Measurements from ENCODE around the gene TBC1D3H. TPM values are rescaled to one million over a fixed set of nuclear protein-coding genes. Genes with fewer than 3 reads are reported as not detected.
"Not testable (repeated sequence)": the region's sequence is repeated elsewhere in the genome, so short reads cannot be mapped to it uniquely, and the experiment has no call there.

TBC1D3H gene
- polyA plus RNA-seq (2013, experiment 1 of 2; ENCODE audit: insufficient read length) = not detected
- not detected for polyA plus RNA-seq (2013, experiment 2 of 2; ENCODE audit: insufficient read length)

DNA sequence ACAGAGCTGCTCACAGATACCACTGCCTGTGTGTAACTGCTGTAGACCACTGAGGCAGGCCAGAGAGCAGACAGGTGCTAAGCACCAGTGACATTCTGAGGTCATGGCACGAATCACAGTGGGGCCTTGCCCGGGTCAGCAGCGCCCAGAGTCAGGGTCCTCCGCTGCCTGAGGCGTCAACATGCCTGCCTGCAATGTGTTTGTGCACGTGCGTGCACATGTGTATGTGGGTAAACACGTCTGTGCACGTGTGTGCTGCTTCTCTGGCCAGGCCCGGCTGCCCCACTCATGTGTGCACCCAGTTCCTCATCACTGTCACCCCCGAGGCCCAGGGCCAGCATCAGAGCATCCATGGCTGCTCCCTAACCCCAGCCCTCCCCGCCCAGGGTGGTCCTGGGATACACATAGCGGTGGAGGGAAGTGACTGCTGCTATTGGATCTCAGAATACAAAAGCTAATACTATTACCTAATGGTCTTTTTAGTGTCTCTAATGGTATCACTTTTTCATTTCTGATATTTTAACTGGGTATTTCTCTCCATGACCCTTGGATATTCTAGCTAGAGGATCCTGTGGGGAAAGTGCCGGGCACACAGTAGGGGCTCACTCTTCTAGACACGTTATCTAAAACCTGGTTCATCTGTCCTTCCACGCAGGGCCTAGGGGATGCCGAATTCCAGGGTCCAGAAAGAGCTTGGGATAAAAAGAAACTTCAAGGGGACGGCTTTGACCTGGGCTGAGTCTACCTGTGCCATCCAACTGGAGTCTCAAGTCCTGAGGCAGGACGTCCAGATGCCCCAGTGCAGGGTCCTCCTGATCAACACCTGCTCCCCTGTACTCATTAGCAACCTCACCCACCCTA is at the start of gene TBC1D3H:
Gene TBC1D3H (minus strand): TSS at position 51 of the 861 bp plus-strand sequence. CDS start 1,540 bp downstream, outside the sequence.
- not testable (repeated sequence) for DNase-seq

DNA sequence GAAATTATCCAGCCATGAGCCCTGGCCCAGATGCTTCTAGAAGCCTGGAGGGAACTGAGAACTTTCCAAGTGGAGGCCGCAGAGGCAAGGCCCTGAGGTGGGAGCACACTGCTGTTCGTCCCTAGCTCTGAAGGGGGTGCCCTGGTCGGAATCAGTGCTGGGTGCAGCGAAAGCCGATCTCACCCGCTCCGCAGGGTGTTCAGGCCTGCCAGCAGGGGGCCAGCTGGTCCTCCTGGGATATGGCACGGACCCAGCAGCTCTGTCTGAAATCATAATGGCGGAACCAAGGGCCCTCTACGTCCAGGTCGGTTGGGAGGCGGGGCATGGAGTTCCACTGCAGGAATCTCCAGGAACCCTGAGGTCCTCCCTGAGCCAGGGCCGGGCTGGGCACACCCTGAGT is 40.7 kb upstream of the TBC1D3H start:
- DNase-seq = not testable (repeated sequence)

DNA sequence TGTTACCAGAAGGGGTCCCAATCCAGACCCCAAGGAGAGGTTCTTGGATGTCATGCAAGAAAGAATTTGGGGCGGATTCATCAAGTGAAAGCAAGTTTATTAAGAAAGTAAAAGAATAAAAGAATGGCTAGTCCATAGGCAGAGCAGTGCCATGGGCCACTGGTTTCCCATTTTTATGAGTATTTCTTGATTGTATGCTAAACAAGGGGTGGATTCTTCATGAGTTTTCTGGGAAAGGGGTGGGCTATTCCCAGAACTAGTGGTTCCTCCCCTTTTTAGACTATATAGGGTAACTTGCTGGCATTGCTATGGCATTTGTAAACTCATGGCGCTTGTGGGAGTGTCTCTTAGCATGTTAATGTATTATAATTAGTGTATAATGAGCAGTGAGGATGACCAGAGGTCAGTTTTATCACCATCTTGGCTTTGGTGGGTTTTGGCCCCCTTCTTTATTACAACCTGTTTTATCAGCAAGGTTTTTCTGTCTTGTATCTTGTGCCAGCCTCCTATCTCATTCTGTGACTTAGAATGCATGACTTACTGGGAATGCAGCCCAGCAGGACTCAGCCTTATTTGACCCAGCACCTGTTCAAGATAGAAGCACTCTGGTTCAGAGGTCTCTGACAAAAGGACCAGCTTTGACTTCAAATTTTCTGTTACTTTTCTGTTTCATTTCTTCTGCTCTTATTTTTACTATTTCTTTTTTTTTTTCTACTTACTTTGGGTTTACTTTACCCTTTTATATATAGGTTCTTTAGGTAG is 27.1 kb upstream of the TBC1D3H start:
- not testable (repeated sequence) for DNase-seq

DNA sequence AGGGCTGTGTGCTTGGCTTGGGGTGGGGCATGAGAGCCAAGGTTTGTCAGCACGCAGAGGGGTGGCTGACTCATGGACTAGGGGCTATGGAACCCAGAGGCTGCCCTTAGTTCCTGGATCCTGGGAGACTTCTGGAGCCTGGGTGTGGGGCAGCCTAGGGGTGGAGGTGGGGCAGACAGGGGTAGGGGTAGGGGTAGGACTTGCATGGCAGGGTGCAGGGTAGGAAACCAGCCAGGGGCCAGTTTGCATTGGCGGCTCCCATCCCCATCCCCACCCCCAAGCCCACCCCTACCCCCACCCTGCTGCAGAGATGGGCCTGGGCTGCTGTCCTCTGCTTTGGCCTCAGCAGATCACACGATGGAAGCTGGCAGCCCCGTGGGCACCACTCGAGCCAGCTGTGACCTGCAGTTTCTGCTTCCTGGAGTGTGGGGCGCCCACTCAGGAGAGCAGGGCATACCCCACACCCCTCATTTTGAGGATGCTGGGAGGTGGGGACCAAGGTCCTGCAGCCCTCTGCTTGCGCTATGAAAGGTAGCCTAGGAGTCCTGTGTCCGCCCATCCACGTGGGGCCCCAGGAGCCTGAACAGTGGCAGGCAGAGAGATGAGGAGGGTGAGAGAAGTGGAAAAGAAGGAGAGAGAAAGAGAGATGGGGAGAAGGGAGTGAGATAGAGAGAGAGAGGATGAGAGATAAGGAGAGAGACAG is 2.9 kb upstream of the TBC1D3H start:
- not testable (repeated sequence) for DNase-seq

DNA sequence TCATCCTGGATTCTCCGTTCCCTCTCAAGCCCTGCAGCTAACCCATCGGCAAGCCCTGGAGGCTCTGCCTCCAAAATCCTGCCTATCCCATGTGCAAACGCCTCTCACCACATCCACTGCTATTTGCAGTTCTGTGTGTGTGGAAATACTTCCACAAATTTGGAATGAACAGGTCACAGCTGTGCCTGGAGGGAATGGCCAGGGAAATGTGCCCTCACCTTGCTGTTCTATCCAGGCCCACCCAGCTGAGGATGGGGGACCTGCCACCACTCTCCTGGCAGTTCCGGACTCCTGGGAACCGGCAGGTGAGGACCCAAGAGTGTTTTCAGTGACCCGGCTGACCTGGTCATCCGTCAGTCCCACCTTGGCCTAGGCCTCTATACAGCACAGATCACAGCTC is 12.3 kb downstream of the TBC1D3H start:
- not testable (repeated sequence) for DNase-seq

DNA sequence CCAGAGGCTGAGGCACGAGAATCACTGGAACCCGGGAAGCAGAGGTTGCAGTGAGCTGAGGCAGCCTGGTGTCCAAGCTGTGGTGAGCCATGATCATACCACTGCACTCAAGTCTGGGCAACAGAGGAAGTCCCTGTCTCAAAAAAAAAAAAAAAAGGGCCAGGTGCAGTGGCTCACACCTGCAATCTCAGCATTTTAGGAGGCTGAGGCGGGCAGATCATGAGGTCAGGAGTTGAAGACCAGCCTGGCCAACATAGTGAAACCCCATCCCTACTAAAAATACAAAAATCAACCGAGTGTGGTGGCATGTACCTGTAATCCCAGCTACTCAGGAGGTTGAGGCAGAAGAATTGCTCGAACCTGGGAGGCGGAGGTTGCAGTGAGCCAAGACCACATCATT is 25.7 kb downstream of the TBC1D3H start:
- DNase-seq = not testable (repeated sequence)
